Skeletal muscle tissue (tissue), 4 donors: ENCODE results near the gene BMPR2. TPM values are rescaled to one million over a fixed set of nuclear protein-coding genes. Genes with fewer than 3 reads are reported as not detected.
"Not testable (repeated sequence)": the region's sequence is repeated elsewhere in the genome, so short reads cannot be mapped to it uniquely, and the experiment has no call there.

Source experiments
- H3K27ac ChIP-seq: one replicate; pipeline ENCODE4 v1.7.0; 2013; ENCODE audit warnings: mild to moderate bottlenecking, low read depth, low read length, inconsistent platforms
- H3K27me3 ChIP-seq, 3 donors: one replicate each; pipeline ENCODE4 v1.7.0; 2013; ENCODE audit warnings: low read length in 3 of 3; ENCODE audit not compliant: control insufficient read depth in 3 of 3, insufficient read depth in 3 of 3
- H3K36me3 ChIP-seq, 3 donors: one replicate each; pipeline ENCODE4 v1.7.0; 2013; ENCODE audit warnings: low read length in 3 of 3; ENCODE audit not compliant: control insufficient read depth in 3 of 3, insufficient read depth in 3 of 3
- H3K4me1 ChIP-seq, 3 donors: one replicate each; pipeline ENCODE4 v1.7.0; 2013; ENCODE audit warnings: low read length in 3 of 3, mild to moderate bottlenecking in 3 of 3; ENCODE audit not compliant: control insufficient read depth in 3 of 3, insufficient read depth in 3 of 3
- H3K4me3 ChIP-seq, 3 donors: one replicate each; pipeline ENCODE4 v1.7.0; 2013; ENCODE audit warnings: low read length in 3 of 3
- H3K9ac ChIP-seq, 3 donors: one replicate each; pipeline ENCODE4 v1.7.0; 2013; ENCODE audit warnings: low read length in 3 of 3, mild to moderate bottlenecking in 3 of 3, moderate library complexity in 2 of 3, low read depth in 1 of 3
- H3K9me3 ChIP-seq, 3 donors: one replicate each; pipeline ENCODE4 v1.7.0; 2013; ENCODE audit warnings: low read length in 3 of 3; ENCODE audit not compliant: control insufficient read depth in 3 of 3
- total RNA-seq: library from RNA; depleted of rRNA; stranded (reverse); fragments of >200 nt; gene quantifications from one replicate; pipeline ENCODE4 v1.2.3, GENCODE V29; 2014
- donor health status: Osteomylitis.

The BMPR2 gene
- total RNA-seq, 1 donor from 2014 or later: 24.0 TPM

GRCh38 chr2:202355993-202356505, 20.1 kb upstream of the BMPR2 start:
- Histone ChIP-seq H3K27ac (no peak overlapping the region), H3K9me3 (no peaks in the 10 kb centered on the region), H3K36me3 (no peaks in the 10 kb centered on the region), H3K4me1 (no peaks in the 10 kb centered on the region), H3K27me3 (no peaks in the 10 kb centered on the region), H3K9ac (no peak overlapping the region), H3K4me3 (no peak overlapping the region)

GRCh38 chr2:202358924-202359323, 17.2 kb upstream of the BMPR2 start:
- H3K9ac ChIP-seq, H3K4me1 ChIP-seq, H3K27ac ChIP-seq, H3K36me3 ChIP-seq, H3K9me3 ChIP-seq, H3K27me3 ChIP-seq, H3K4me3 ChIP-seq: not testable (repeated sequence)

GRCh38 chr2:202360646-202361045, 15.5 kb upstream of the BMPR2 start:
- Histone ChIP-seq H3K9ac (no peak overlapping the region), H3K27me3 (no peaks in the 10 kb centered on the region), H3K4me3 (no peak overlapping the region), H3K27ac (no peak overlapping the region), H3K4me1 (no peaks in the 10 kb centered on the region), H3K9me3 (no peaks in the 10 kb centered on the region), H3K36me3 (no peaks in the 10 kb centered on the region)

GRCh38 chr2:202361108-202361507, 15.0 kb upstream of the BMPR2 start:
- no peaks in the 10 kb centered on the region for H3K36me3 ChIP-seq
- H3K9me3 ChIP-seq: no peaks in the 10 kb centered on the region
- H3K9ac ChIP-seq: no peak overlapping the region
- H3K27me3 ChIP-seq: no peaks in the 10 kb centered on the region
- no peaks in the 10 kb centered on the region for H3K4me1 ChIP-seq
- H3K27ac ChIP-seq: no peak overlapping the region
- H3K4me3 ChIP-seq: no peak overlapping the region

- no peak overlapping the region for H3K27ac ChIP-seq
- no peaks in the 10 kb centered on the region for H3K9me3 ChIP-seq
- no peak overlapping the region for H3K4me3 ChIP-seq
- H3K27me3 ChIP-seq: no peaks in the 10 kb centered on the region
- H3K36me3 ChIP-seq: no peaks in the 10 kb centered on the region
- H3K4me1 ChIP-seq: peaks cover 8 to 12% (median 8%) of the 10 kb centered on the region in 3 donors
- H3K9ac ChIP-seq: no peak overlapping the region
Measured at GRCh38 chr2:202373490-202373889, 2.6 kb upstream of the BMPR2 start.

GRCh38 chr2:202374383-202374782, 1.7 kb upstream of the BMPR2 start:
- peaks cover 10 to 15% (median 10%) of the 10 kb centered on the region in 3 donors for H3K4me1 ChIP-seq
- not testable (repeated sequence) for H3K36me3 ChIP-seq, H3K27me3 ChIP-seq, H3K9me3 ChIP-seq
- H3K9ac ChIP-seq: peak overlapping the region in 1 of 3 donors; percentile 94
- H3K27ac ChIP-seq: peak overlapping the region; percentile 99
- H3K4me3 ChIP-seq: peak overlapping the region in 1 of 3 donors; percentile 82

GRCh38 chr2:202375033-202375608, 1.0 kb upstream of the BMPR2 start:
- Histone ChIP-seq H3K36me3 (no peaks in the 10 kb centered on the region), H3K27me3 (no peaks in the 10 kb centered on the region), H3K27ac (peak overlapping the region; percentile 99), H3K9me3 (no peaks in the 10 kb centered on the region), H3K4me3 (peak overlapping the region; percentile 82 to 97 (median 90)), H3K9ac (peak overlapping the region; percentile 80 to 94 (median 91)), H3K4me1 (peaks cover 11 to 17% (median 14%) of the 10 kb centered on the region in 3 donors)

- Histone ChIP-seq H3K4me3 (peak overlapping the region; percentile 86 to 97 (median 90)), H3K27ac (peak overlapping the region; percentile 99), H3K9ac (peak overlapping the region; percentile 86 to 98 (median 93)), H3K27me3 (no peaks in the 10 kb centered on the region), H3K4me1 (peaks cover 17 to 22% (median 20%) of the 10 kb centered on the region in 3 donors), H3K36me3 (no peaks in the 10 kb centered on the region), H3K9me3 (no peaks in the 10 kb centered on the region)
Measured at GRCh38 chr2:202376460-202377206, 506 bp downstream of the BMPR2 start.

GRCh38 chr2:202377207-202377761, 1.2 kb downstream of the BMPR2 start:
- peak overlapping the region; percentile 99 for H3K27ac ChIP-seq
- H3K4me1 ChIP-seq: peaks cover 17 to 23% (median 20%) of the 10 kb centered on the region in 3 donors
- no peaks in the 10 kb centered on the region for H3K9me3 ChIP-seq
- H3K27me3 ChIP-seq: no peaks in the 10 kb centered on the region
- peak overlapping the region; percentile 86 to 97 (median 90) for H3K4me3 ChIP-seq
- H3K9ac ChIP-seq: peak overlapping the region; percentile 86 to 98 (median 93)
- H3K36me3 ChIP-seq: no peaks in the 10 kb centered on the region

GRCh38 chr2:202378001-202378400, 1.9 kb downstream of the BMPR2 start:
- Histone ChIP-seq H3K9ac (peak overlapping the region; percentile 86 to 98 (median 93)), H3K4me3 (peak overlapping the region; percentile 86 to 97 (median 90)), H3K9me3 (no peaks in the 10 kb centered on the region), H3K4me1 (peaks cover 17 to 23% (median 23%) of the 10 kb centered on the region in 3 donors), H3K27me3 (no peaks in the 10 kb centered on the region), H3K27ac (peak overlapping the region; percentile 99), H3K36me3 (no peaks in the 10 kb centered on the region)
